Uterus (tissue), 4 donors: ENCODE data around the gene LCORL. TPM values are rescaled to one million over a fixed set of nuclear protein-coding genes. Genes with fewer than 3 reads are reported as not detected.

Source experiments
- DNase-seq, 2 donors: peaks; one replicate each; pipeline ENCODE4 v3.0.0-alpha.2; 2019 to 2020
- H3K27ac ChIP-seq, 2 donors: fragments of 200-600 bp; sonication (generic); 1 replicate in 1 of 2; 2 replicates in 1 of 2; pipeline ENCODE4 v1.5.1; 2016 to 2018
- H3K27me3 ChIP-seq, 2 donors: fragments of 200-600 bp; sonication (generic); one replicate each; pipeline ENCODE4 v1.5.1; 2018 to 2019; ENCODE audit warnings: control low read depth in 1 of 2
- H3K36me3 ChIP-seq, 2 donors: fragments of 200-600 bp; sonication (generic); one replicate each; pipeline ENCODE4 v1.5.1; 2019; ENCODE audit warnings: control low read depth in 1 of 2
- H3K4me1 ChIP-seq, 2 donors: fragments of 200-600 bp; sonication (generic); one replicate each; pipeline ENCODE4 v1.5.1; 2018 to 2019; ENCODE audit warnings: control low read depth in 1 of 2
- H3K4me3 ChIP-seq, 2 donors: fragments of 200-600 bp; sonication (generic); 1 replicate in 1 of 2; 2 replicates in 1 of 2; pipeline ENCODE4 v1.5.1; 2018 to 2019; ENCODE audit warnings: mild to moderate bottlenecking in 1 of 2
- H3K9me3 ChIP-seq, 2 donors: fragments of 200-600 bp; sonication (generic); one replicate each; pipeline ENCODE4 v1.5.1; 2019; ENCODE audit warnings: control low read depth in 1 of 2
- CTCF ChIP-seq, 4 experiments: fragments of 200-600 bp in 2 of 4; fragments of 450-650 bp in 2 of 4; sonication (generic) in 2 of 4; IDR thresholded peaks; one replicate each; pipeline ENCODE4 v1.5.1; 2016 to 2019; ENCODE audit warnings: antibody characterized with exemption in 4 of 4, mild to moderate bottlenecking in 2 of 4, moderate library complexity in 1 of 4
- POLR2A ChIP-seq, 2 donors: fragments of 450-650 bp; IDR thresholded peaks; one replicate each; pipeline ENCODE4 v1.6.1; 2016; ENCODE audit warnings: antibody characterized with exemption in 2 of 2, mild to moderate bottlenecking in 1 of 2, moderate library complexity in 1 of 2
- intact Hi-C: fragments of 100-400 bp; cut with DNase I; formaldehyde crosslinking; loops from one replicate; pipeline ENCODE4 v1.15.1; 2023; ENCODE audit warnings: low total_unique reads
- total RNA-seq, 4 donors: library from RNA; depleted of rRNA in 3 of 4; stranded (reverse); fragments of >200 nt in 3 of 4; gene quantifications; one replicate each; pipeline versions ENCODE4 v1.1.0 to v1.2.4, GENCODE V29; 2014 to 2023
- donor health status: DM: yes; HTN: yes; CAD: no.

The LCORL gene
- total RNA-seq, 4 donors from 2014 or later: 14.1 to 66.7 (median 23.1) TPM

GRCh38 chr4:17811078-17811603 lies 210.4 kb downstream of the LCORL start:
- H3K27me3 ChIP-seq: no peaks in the 10 kb centered on the region
- intact Hi-C loops: no loop called here
- peak in 1 of 2 donors; percentile 23 for DNase-seq
- no peaks in the 10 kb centered on the region for H3K36me3 ChIP-seq
- H3K4me3 ChIP-seq: peak overlapping the region; percentile 76 to 87
- H3K9me3 ChIP-seq: no peaks in the 10 kb centered on the region
- H3K27ac ChIP-seq: peak overlapping the region in 1 of 2 donors; percentile 96
- H3K4me1 ChIP-seq: peaks cover 9 to 10% of the 10 kb centered on the region in 2 donors
- TF ChIP-seq CTCF (IDR thresholded peaks at IDR 0.05) (no peak), POLR2A (IDR thresholded peaks at IDR 0.05) (no peak)

GRCh38 chr4:17810260-17811077 lies 211.1 kb downstream of the LCORL start, which contains the start of the genes DCAF16 and NCAPG:
Gene DCAF16 (minus strand): TSS chr4:17810757. CDS start chr4:17804141, 6,616 bp downstream.
Gene NCAPG (plus strand): TSS chr4:17810979. CDS start chr4:17811078, 99 bp downstream.
- H3K4me3 ChIP-seq: peak within 1 kb of the TSS; percentile 76 to 87
- intact Hi-C loops: no loop called here
- no peaks in the 10 kb centered on the region for H3K9me3 ChIP-seq
- no peaks in the 10 kb centered on the region for H3K36me3 ChIP-seq
- TF ChIP-seq POLR2A (IDR thresholded peaks at IDR 0.05) (peak; percentile 97), CTCF (IDR thresholded peaks at IDR 0.05) (no peak)
- H3K27me3 ChIP-seq: no peaks in the 10 kb centered on the region
- DNase-seq: peak; percentile 99
- peaks cover 9 to 10% of the 10 kb centered on the region in 2 donors for H3K4me1 ChIP-seq
- H3K27ac ChIP-seq: peak within 1 kb of the TSS; percentile 96 to 97

GRCh38 chr4:17809667-17810066 lies 211.9 kb downstream of the LCORL start:
- Histone ChIP-seq H3K27me3 (no peaks in the 10 kb centered on the region), H3K27ac (peak overlapping the region; percentile 96 to 97), H3K36me3 (no peaks in the 10 kb centered on the region), H3K4me1 (peaks cover 9 to 10% of the 10 kb centered on the region in 2 donors), H3K9me3 (no peaks in the 10 kb centered on the region), H3K4me3 (peak overlapping the region; percentile 76 to 87)
- DNase-seq: no peak
- intact Hi-C loops: no loop called here
- TF ChIP-seq POLR2A (IDR thresholded peaks at IDR 0.05) (no peak), CTCF (IDR thresholded peaks at IDR 0.05) (no peak)

- peaks cover 9 to 10% of the 10 kb centered on the region in 2 donors for H3K4me1 ChIP-seq
- no peaks in the 10 kb centered on the region for H3K36me3 ChIP-seq
- TF ChIP-seq POLR2A (IDR thresholded peaks at IDR 0.05) (no peak), CTCF (IDR thresholded peaks at IDR 0.05) (no peak)
- no peak overlapping the region for H3K27ac ChIP-seq
- intact Hi-C loops: no loop called here
- no peak for DNase-seq
- H3K4me3 ChIP-seq: peak overlapping the region in 1 of 2 donors; percentile 0
- no peaks in the 10 kb centered on the region for H3K27me3 ChIP-seq
- no peaks in the 10 kb centered on the region for H3K9me3 ChIP-seq
Observed at GRCh38 chr4:17807446-17807845, 214.1 kb downstream of the LCORL start.

GRCh38 chr4:17805580-17806155 lies 215.9 kb downstream of the LCORL start:
- H3K27me3 ChIP-seq: no peaks in the 10 kb centered on the region
- H3K27ac ChIP-seq: no peak overlapping the region
- intact Hi-C loops: no loop called here
- no peak for TF ChIP-seq CTCF (IDR thresholded peaks at IDR 0.05)
- H3K36me3 ChIP-seq: no peaks in the 10 kb centered on the region
- peaks cover 6 to 9% of the 10 kb centered on the region in 2 donors for H3K4me1 ChIP-seq
- DNase-seq: no peak
- no peaks in the 10 kb centered on the region for H3K9me3 ChIP-seq
- H3K4me3 ChIP-seq: no peak overlapping the region
